CD4-positive, alpha-beta T cell (primary cell): ENCODE results near the gene SH3D19. TPM values are rescaled to one million over a fixed set of nuclear protein-coding genes. Genes with fewer than 3 reads are reported as not detected.

Experiments
- ATAC-seq: fragments of 200-7000 bp; cut with Tn5 transposase; one replicate; pipeline ENCODE4 v1.10.0; 2022; ENCODE audit warnings: mild to moderate bottlenecking; ENCODE audit not compliant: poor library complexity
- CTCF ChIA-PET: fragments of 350-600 bp; sonication (Branson Sonifier 250); formaldehyde crosslinking; loops from one replicate; lab custom pipeline; 2021; ENCODE audit warnings: antibody characterized with exemption, inconsistent platforms; lab: Charles Lee
- POLR2A ChIA-PET: fragments of 350-600 bp; sonication (Branson Sonifier 250); formaldehyde crosslinking; loops from one replicate; lab custom pipeline; 2021; ENCODE audit warnings: antibody characterized with exemption, inconsistent platforms; lab: Charles Lee
- DNase-seq, 14 experiments: peaks; one replicate each; pipeline ENCODE4 v3.0.0-alpha.2; 2013 to 2020; ENCODE audit warnings: mixed read lengths in 2 of 14
- H3K27ac ChIP-seq, 2 donors: one replicate each; pipeline versions ENCODE4 v1.5.1 to v1.7.0; 2013; ENCODE audit warnings: low read length in 2 of 2, low read depth in 1 of 2, mild to moderate bottlenecking in 1 of 2
- H3K27me3 ChIP-seq, 2 experiments: 1 replicate in 1 of 2; 2 replicates in 1 of 2; pipeline versions ENCODE4 v1.6.1 to v1.7.0; 2013; ENCODE audit warnings: low read length in 2 of 2, control low read depth in 1 of 2, mild to moderate bottlenecking in 1 of 2, moderate library complexity in 1 of 2; ENCODE audit not compliant: insufficient read depth in 2 of 2, control insufficient read depth in 1 of 2
- H3K36me3 ChIP-seq: one replicate; pipeline ENCODE4 v1.6.1; 2013; ENCODE audit warnings: low read length, control low read depth; ENCODE audit not compliant: insufficient read depth
- H3K4me1 ChIP-seq: one replicate; pipeline ENCODE4 v1.6.1; 2013; ENCODE audit warnings: low read length, control low read depth; ENCODE audit not compliant: insufficient read depth
- H3K4me3 ChIP-seq: one replicate; pipeline ENCODE4 v1.5.1; 2013; ENCODE audit warnings: mild to moderate bottlenecking, low read length, moderate library complexity
- H3K9me3 ChIP-seq, 2 experiments: 1 replicate in 1 of 2; 2 replicates in 1 of 2; pipeline versions ENCODE4 v1.6.1 to v1.7.0; 2013; ENCODE audit warnings: low read length in 2 of 2, mild to moderate bottlenecking in 2 of 2, control low read depth in 1 of 2, moderate library complexity in 1 of 2; ENCODE audit not compliant: control insufficient read depth in 1 of 2, insufficient read depth in 1 of 2
- H3K27ac Mint-ChIP-seq: one replicate; pipeline ENCODE4 v1.8.0; 2020; ENCODE audit warnings: mixed read lengths
- H3K27me3 Mint-ChIP-seq: one replicate; pipeline ENCODE4 v1.8.0; 2021; ENCODE audit warnings: mixed read lengths
- H3K36me3 Mint-ChIP-seq: one replicate; pipeline ENCODE4 v1.8.0; 2021; ENCODE audit warnings: low read depth, mixed read lengths
- H3K4me1 Mint-ChIP-seq: one replicate; pipeline ENCODE4 v1.8.0; 2021; ENCODE audit warnings: low read depth, mixed read lengths
- H3K4me3 Mint-ChIP-seq: one replicate; pipeline ENCODE4 v1.8.0; 2020; ENCODE audit warnings: mild to moderate bottlenecking, mixed read lengths
- H3K9me3 Mint-ChIP-seq: one replicate; pipeline ENCODE4 v1.8.0; 2020; ENCODE audit warnings: mixed read lengths
- intact Hi-C, 2 experiments: fragments of 100-400 bp; cut with DNase I in 1 of 2; cut with micrococcal nuclease in 1 of 2; formaldehyde crosslinking; loops; one replicate each; pipeline versions ENCODE4 v1.15.1 to v1.9.0; 2023 to 2025; cut with DNase I, micrococcal nuclease
- total RNA-seq, 174 experiments: library from RNA in 2 of 174; stranded (reverse) in 2 of 174; gene quantifications; one replicate each; pipeline ENCODE4 v1.2.3 and lab custom pipeline; 2021 to 2026
- TF ChIP-seq, protein P1 (sequence below): fragments of 200-600 bp; IDR thresholded peaks from one replicate; pipeline ENCODE4 v1.8.0; 2022; ENCODE audit warnings: antibody characterized with exemption, mild to moderate bottlenecking

Gene SH3D19
- total RNA-seq, 2 experiments from 2014 or later, result 0.27 TPM; not detected in 1

DNA sequence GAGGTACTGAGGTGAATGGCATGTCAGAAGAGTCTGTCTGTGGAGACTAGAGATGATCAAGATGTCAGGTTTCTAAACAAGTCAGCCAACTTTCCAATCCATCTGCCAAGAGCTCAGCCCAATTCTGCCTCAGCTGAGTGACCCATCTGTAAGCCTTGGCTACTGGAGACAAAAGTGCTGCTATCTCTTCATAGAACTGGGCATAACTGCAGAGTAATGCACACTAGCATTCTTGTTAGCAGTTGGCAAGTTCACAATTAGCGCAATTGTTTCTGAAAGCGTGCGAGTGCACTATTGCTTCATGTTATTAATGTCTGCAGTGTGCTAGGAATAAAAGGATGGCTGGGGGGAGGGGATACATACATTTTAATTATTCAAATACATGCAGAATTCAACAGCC, 32.9 kb upstream of the SH3D19 start:
- Mint-ChIP-seq H3K4me1 (no peaks in the 10 kb centered on the region), H3K27me3 (peaks cover 43% of the 10 kb centered on the region), H3K9me3 (no peaks in the 10 kb centered on the region), H3K27ac (no peak overlapping the region), H3K4me3 (no peak overlapping the region), H3K36me3 (no peaks in the 10 kb centered on the region)
- Histone ChIP-seq H3K4me1 (no peaks in the 10 kb centered on the region), H3K4me3 (no peak overlapping the region), H3K27me3 (peaks cover 0 to 2% of the 10 kb centered on the region in 2 experiments), H3K9me3 (no peaks in the 10 kb centered on the region), H3K27ac (no peak overlapping the region), H3K36me3 (no peaks in the 10 kb centered on the region)
- intact Hi-C loops, result no loop called here
- TF ChIP-seq, protein P1, sequence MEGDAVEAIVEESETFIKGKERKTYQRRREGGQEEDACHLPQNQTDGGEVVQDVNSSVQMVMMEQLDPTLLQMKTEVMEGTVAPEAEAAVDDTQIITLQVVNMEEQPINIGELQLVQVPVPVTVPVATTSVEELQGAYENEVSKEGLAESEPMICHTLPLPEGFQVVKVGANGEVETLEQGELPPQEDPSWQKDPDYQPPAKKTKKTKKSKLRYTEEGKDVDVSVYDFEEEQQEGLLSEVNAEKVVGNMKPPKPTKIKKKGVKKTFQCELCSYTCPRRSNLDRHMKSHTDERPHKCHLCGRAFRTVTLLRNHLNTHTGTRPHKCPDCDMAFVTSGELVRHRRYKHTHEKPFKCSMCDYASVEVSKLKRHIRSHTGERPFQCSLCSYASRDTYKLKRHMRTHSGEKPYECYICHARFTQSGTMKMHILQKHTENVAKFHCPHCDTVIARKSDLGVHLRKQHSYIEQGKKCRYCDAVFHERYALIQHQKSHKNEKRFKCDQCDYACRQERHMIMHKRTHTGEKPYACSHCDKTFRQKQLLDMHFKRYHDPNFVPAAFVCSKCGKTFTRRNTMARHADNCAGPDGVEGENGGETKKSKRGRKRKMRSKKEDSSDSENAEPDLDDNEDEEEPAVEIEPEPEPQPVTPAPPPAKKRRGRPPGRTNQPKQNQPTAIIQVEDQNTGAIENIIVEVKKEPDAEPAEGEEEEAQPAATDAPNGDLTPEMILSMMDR, result no peak
- DNase-seq (no peak), ATAC-seq (no peak)
- ChIA-PET POLR2A (no interaction called here), CTCF (no interaction called here)

DNA sequence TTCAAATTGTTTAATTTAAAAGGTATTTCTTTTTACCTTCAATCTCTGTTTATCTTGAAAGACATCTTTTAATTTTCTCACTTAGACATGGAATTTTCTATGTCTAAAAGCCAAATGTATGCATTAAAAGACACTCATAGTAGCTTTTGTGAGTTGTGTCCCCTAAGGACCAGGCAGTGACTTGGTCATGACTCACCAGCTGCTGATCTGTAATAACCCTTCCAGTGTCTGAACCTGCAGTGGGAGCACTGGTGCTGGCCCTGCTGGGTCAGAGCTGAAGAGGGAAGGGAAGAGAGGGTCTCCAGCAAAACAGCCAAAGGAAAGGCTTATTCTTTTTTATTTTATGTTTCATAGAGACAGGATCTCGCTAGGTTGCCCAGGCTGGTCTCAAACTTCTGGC, 31.1 kb upstream of the SH3D19 start:
- Histone ChIP-seq H3K36me3 (no peaks in the 10 kb centered on the region), H3K4me1 (no peaks in the 10 kb centered on the region), H3K9me3 (no peaks in the 10 kb centered on the region), H3K4me3 (no peak overlapping the region), H3K27ac (no peak overlapping the region), H3K27me3 (peaks cover 0 to 2% of the 10 kb centered on the region in 2 experiments)
- POLR2A ChIA-PET, result no interaction called here
- Mint-ChIP-seq H3K4me3 (no peak overlapping the region), H3K4me1 (no peaks in the 10 kb centered on the region), H3K36me3 (no peaks in the 10 kb centered on the region), H3K9me3 (no peaks in the 10 kb centered on the region), H3K27me3 (peaks cover 43% of the 10 kb centered on the region), H3K27ac (no peak overlapping the region)
- TF ChIP-seq, protein P1, result no peak
- CTCF ChIA-PET, result no interaction called here
- intact Hi-C loops, result no loop called here
- ATAC-seq, result no peak
- DNase-seq, result no peak

DNA sequence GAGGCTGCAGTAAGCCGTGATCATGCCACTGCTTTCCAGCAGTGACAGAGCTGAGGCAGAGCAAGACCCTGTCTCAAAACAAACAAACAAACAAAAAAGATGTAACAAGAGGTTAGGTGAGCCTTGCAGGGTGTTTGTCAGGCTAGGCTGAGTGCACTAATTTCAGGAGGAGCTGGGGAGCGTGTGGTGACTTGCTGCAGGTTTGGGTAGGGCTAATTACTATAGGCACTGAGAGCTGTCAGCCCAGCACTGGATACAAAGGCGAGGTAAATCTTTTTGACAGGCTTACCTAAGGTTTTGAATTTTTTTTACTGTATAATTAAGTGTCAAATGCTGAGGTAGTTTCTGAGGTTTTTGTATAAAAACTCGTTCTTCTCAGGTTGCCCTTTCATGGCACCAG, 29.8 kb upstream of the SH3D19 start:
- Mint-ChIP-seq H3K4me1 (no peaks in the 10 kb centered on the region), H3K4me3 (no peak overlapping the region), H3K36me3 (no peaks in the 10 kb centered on the region), H3K27ac (no peak overlapping the region), H3K9me3 (no peaks in the 10 kb centered on the region), H3K27me3 (peaks cover 43% of the 10 kb centered on the region)
- TF ChIP-seq, protein P1, result no peak
- ChIA-PET CTCF (no interaction called here), POLR2A (no interaction called here)
- intact Hi-C loops, result no loop called here
- DNase-seq (no peak), ATAC-seq (no peak)
- no peaks in the 10 kb centered on the region for H3K9me3 ChIP-seq
- no peak overlapping the region for H3K4me3 ChIP-seq
- H3K27ac ChIP-seq, result no peak overlapping the region
- H3K36me3 ChIP-seq, result no peaks in the 10 kb centered on the region
- H3K27me3 ChIP-seq, result peaks cover 0 to 2% of the 10 kb centered on the region in 2 experiments
- H3K4me1 ChIP-seq, result no peaks in the 10 kb centered on the region
